KOPT-K1 (cell line): ENCODE measurements around the gene DDIT3.
A peak's percentile ranks its signal among the peaks of the same experiment; 100 is the strongest.

Experiments
- H3K27ac ChIP-seq: fragments of 200-600 bp; sonication (generic); 2 replicates; pipeline ENCODE4 v1.5.1; 2016; ENCODE audit warnings: antibody characterized with exemption, mild to moderate bottlenecking, low read depth, low read length; ENCODE audit not compliant: poor library complexity, severe bottlenecking
- H3K36me3 ChIP-seq: fragments of 200-600 bp; sonication (generic); 2 replicates; pipeline ENCODE4 v1.5.1; 2017; ENCODE audit warnings: antibody characterized with exemption, mild to moderate bottlenecking, low read length, moderate library complexity; ENCODE audit not compliant: insufficient read depth
- H3K9me3 ChIP-seq: fragments of 200-600 bp; sonication (generic); 2 replicates; pipeline ENCODE4 v1.5.1; 2017; ENCODE audit warnings: antibody characterized with exemption, low read length, mild to moderate bottlenecking; ENCODE audit not compliant: insufficient read depth, poor library complexity, severe bottlenecking

DDIT3 gene

GRCh38 chr12:57535764-57536596 lies 15.7 kb upstream of the DDIT3 start:
- Histone ChIP-seq H3K36me3 (peaks cover 79% of the 10 kb centered on the region), H3K9me3 (no peaks in the 10 kb centered on the region), H3K27ac (no peak overlapping the region)

GRCh38 chr12:57534991-57535543 lies 14.8 kb upstream of the DDIT3 start:
- peaks cover 79% of the 10 kb centered on the region for H3K36me3 ChIP-seq
- H3K9me3 ChIP-seq, result no peaks in the 10 kb centered on the region
- no peak overlapping the region for H3K27ac ChIP-seq

GRCh38 chr12:57534250-57534649 lies 13.9 kb upstream of the DDIT3 start:
- Histone ChIP-seq H3K9me3 (no peaks in the 10 kb centered on the region), H3K36me3 (peaks cover 80% of the 10 kb centered on the region), H3K27ac (no peak overlapping the region)

- Histone ChIP-seq H3K36me3 (peaks cover 81% of the 10 kb centered on the region), H3K9me3 (no peaks in the 10 kb centered on the region)
Observed at GRCh38 chr12:57533108-57533507, 12.8 kb upstream of the DDIT3 start.

GRCh38 chr12:57531836-57532235 lies 11.5 kb upstream of the DDIT3 start:
- Histone ChIP-seq H3K9me3 (no peaks in the 10 kb centered on the region), H3K27ac (no peak overlapping the region), H3K36me3 (peaks cover 90% of the 10 kb centered on the region)

More at GRCh38 chr12:57533108-57533507, 12.8 kb upstream of the DDIT3 start:
- H3K27ac ChIP-seq, result no peak overlapping the region

GRCh38 chr12:57530396-57531142 lies 10.3 kb upstream of the DDIT3 start:
- H3K27ac ChIP-seq, result no peak overlapping the region
- no peaks in the 10 kb centered on the region for H3K9me3 ChIP-seq
- peaks cover 100% of the 10 kb centered on the region for H3K36me3 ChIP-seq

- Histone ChIP-seq H3K27ac (no peak overlapping the region), H3K36me3 (peaks cover 99% of the 10 kb centered on the region), H3K9me3 (no peaks in the 10 kb centered on the region)
Observed at GRCh38 chr12:57529831-57530230, 9.5 kb upstream of the DDIT3 start.

- no peaks in the 10 kb centered on the region for H3K9me3 ChIP-seq
- H3K27ac ChIP-seq, result no peak overlapping the region
- H3K36me3 ChIP-seq, result peaks cover 99% of the 10 kb centered on the region
Observed at GRCh38 chr12:57528831-57529555, 8.7 kb upstream of the DDIT3 start.

GRCh38 chr12:57528176-57528575 lies 7.9 kb upstream of the DDIT3 start:
- H3K36me3 ChIP-seq, result peaks cover 92% of the 10 kb centered on the region
- H3K9me3 ChIP-seq, result no peaks in the 10 kb centered on the region
- H3K27ac ChIP-seq, result no peak overlapping the region

GRCh38 chr12:57527184-57527583 lies 6.9 kb upstream of the DDIT3 start:
- H3K36me3 ChIP-seq, result peaks cover 82% of the 10 kb centered on the region
- H3K9me3 ChIP-seq, result no peaks in the 10 kb centered on the region
- H3K27ac ChIP-seq, result no peak overlapping the region

GRCh38 chr12:57526477-57527126 lies 6.3 kb upstream of the DDIT3 start:
- no peak overlapping the region for H3K27ac ChIP-seq
- H3K36me3 ChIP-seq, result peaks cover 76% of the 10 kb centered on the region
- no peaks in the 10 kb centered on the region for H3K9me3 ChIP-seq

- Histone ChIP-seq H3K36me3 (peaks cover 68% of the 10 kb centered on the region), H3K27ac (no peak overlapping the region), H3K9me3 (no peaks in the 10 kb centered on the region)
Observed at GRCh38 chr12:57525615-57526383, 5.5 kb upstream of the DDIT3 start.

- H3K36me3 ChIP-seq, result peaks cover 60% of the 10 kb centered on the region
- H3K9me3 ChIP-seq, result no peaks in the 10 kb centered on the region
- peak overlapping the region; percentile 96 for H3K27ac ChIP-seq
Observed at GRCh38 chr12:57524814-57525614, 4.7 kb upstream of the DDIT3 start.
